GM19467 (cell line): Measurements from ENCODE around the gene CAMK2B.

Experiments used
- ATAC-seq: cut with Tn5 transposase; IDR thresholded peaks from one replicate; pipeline ENCODE4 v1.9.1; 2021; ENCODE audit warnings: mild to moderate bottlenecking, moderate library complexity; ENCODE audit not compliant: unreplicated experiment

The CAMK2B gene

DNA sequence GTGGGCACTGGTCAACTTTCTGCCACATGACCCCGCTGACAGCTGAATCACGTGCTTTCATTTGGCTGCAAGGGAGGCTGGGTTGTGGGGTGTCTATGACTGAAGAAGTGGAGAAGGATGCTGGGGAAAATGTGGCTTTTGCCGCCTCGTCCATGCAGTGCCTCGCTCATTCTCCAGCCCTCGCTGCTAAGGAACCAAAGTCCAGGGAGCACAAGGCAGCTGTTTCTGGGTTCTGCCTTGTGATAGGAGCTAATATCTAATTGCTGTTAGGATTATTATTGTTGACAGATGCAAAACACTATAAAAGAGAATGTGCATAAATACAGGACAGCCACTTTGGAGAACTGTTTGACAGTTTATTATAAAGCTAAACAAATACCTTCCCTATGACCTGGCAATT is 4.9 kb upstream of the CAMK2B start:
- no peak for ATAC-seq

DNA sequence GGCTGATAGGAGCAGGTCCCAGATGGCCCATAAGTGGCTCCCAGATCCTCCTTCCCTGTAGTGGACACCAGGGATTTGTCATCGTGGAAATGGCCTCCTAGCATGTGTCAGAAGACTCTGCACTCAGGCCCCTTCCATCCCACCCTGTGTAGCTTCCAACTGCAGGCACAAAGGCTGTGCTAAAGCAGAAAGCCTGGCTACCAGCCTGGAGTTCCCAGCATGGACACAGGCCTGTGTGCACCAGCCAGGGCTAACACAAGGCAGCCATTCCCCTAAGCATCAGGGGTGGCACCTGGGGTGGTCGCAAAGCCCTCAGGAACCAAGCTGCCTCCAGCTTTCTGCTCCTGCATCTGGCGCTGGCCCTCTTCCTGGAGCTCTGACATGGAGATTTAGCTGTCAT is 4.5 kb upstream of the CAMK2B start:
- no peak for ATAC-seq

DNA sequence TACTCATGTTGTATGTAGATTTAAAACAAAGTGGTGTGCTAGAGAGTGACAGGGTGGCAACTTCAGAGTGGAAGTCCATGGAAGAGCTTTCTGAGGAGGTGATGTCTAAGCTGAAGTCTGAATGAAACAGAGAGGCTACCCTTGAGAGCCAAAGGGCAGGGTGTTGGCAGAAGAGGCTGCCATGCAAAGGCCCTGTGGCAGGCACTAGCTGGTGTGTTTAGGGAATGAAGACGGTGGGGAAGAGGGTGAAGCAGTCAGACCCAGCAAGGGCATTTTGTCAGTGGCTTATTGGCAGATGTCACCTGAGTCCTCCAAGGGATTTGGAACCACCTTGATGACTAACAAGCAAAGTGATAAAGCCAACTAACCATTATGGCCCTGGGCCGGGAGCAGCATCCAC is 3.7 kb upstream of the CAMK2B start:
- ATAC-seq, result no peak

DNA sequence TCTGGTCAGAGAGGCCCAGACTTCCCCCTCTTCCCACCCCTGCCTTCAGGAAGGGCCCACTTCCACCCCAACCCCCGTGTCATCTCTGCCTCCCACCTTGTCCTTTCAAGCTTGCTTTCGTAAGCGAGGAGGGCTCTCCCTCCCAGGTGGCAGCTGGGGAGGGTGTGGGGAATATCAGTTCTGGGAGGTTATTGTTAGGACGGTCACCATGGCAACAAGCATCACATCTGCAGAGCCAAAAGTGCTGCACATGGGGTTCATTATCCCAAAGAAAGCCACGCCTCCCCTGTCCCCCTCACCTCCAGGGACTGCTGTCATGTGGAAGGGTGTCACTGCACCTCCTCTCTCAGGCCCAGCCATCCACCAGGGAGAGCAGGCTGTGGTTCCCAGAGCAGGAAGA is 2.6 kb upstream of the CAMK2B start:
- ATAC-seq, result no peak

DNA sequence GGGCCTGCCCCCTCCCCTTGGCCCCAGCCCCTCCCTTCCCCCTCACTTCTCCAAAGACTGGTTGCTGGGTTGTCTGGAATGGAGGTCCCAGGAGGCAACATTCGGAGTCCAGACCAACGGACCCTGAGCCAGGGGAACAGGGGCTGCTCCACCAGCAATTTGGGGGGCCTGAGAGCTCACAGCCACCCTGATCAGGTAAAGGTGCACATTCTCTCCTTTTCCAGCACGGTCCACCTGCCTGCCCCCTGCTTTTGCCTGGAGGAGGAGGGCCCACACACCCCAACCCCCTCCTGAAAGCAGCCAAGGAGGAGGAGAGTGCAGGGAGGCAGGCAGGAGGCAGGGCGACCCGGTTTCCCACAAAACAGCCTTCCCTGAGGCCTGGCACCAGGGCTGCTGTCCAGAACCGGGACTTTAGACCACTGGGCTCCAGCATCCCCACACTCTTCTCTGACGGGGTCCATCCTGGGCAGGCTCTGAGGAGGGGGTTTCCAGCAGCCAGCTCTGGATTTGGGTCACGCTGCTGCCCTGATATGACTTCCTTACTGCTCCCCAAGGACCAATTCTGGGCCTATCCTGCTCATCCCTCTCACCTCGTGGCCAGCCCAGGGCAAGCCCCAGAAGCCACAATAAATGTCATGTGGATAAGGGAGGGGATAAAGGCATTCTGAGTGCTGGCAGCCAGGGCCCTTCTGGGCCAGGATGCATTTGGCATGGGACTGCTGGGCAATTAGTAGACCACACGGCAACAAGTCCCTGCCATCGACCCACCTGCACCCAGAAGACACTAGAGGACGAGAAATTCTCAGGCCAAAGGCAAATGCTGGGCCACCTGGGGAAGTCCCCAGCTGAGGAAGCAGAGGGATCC is 1.1 kb upstream of the CAMK2B start:
- ATAC-seq, result no peak

DNA sequence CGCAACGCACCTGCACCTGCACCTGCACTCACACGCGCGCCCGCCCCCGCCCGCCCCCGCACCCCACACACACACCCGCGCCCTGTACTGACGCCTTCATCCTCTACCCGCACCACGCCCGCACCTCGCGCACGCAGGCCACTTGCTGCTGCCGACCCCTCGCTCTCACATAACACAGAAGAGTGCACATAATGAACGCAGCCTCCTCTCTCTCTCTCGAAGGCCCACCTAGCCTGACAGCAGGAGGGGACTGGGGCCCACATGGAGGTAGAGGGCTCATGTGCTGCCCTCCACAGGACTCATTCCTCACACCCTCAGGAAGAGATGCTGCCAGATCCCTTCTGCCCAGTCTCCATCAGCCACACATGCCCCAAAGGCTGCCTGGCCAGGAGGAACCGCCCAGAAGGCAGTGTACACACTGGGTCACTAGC is 432 bp upstream of the CAMK2B start:
- no peak for ATAC-seq

DNA sequence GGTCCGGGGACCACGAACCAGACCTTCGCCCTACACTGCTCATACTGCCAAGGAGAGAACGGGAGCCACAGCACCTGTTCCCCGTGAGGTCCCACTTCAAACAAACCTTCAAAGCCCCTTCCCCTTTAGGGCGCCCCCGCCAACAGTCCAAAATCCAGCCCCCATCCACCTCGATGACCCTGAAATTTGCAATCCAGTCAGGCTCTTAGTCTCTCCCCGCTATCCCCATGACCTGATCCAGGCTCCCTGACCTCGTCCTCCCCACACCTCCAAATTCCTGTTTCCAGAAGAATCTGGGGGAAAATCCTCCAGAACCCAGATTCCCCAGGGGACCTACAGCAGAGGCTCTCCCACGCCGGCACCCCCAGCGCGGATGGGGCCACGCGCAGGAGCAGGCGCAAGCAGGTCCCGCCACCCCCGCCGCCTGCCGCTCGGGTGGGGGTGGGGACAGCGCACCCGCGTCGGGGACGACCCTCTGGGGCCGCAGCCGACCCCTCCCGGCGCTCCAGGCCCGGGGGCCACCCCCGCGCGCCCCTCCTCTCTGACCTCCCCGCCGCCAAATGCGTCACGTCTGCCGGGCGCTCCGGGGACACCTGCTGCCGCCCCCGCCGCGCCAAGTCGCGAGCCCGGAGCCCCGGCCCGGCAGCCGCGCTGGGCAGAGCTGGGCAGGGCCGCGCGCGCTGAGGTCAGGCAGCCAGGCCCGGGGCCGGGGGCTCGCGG is 753 bp downstream of the CAMK2B start:
- no peak for ATAC-seq

DNA sequence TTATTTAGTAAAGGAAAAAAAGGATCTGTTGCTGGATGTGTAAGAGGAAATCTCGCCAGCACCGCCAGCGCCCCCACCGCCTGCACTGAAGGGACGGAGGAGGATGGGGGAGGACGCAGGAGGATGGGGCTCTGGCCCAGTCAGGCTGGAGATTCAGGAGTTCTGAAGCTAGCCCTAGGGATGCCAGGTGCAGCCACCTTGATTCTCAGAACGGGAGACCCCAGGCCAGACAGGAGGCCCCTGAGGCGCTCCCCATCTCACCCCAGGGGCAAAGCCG is 1.3 kb downstream of the CAMK2B start:
- no peak for ATAC-seq

DNA sequence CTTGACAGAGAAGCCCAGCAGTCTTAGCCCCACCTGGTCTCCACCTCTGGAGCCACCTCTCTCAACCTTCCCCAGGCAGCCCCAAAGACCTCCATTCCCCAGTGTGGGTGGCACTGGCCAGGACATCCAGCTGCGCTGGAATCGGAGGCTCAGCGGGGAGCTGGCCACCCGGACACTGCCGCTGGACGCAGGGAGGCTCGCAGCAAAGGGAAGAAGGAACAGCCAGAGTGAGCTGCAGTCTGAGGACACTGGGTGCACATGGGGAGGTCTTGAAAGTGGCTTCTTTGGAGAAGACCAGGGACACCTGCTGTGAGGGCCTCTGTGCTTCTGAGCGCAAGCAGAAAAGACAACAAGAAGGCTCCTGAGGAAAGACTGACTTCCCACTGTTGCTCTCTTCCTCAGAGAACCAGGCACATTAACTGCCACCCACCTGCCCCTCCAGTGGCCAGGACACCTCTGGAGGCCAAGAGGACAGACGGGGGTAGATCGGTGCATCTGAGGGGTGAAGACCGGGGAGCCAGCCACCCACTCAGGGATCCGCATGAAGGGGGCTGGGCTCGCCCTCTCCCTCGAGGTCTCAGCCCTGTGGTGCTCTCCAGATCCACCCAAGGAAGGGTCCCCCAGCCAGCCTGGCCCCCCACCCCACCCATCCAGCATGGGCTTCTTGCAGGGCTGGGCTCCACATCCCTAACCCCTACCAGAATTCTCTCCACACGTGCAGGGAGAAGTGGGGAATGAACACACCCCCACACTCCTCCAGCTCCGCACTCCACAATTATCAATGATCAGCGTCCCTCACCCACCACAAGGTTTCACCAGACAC is 1.8 kb downstream of the CAMK2B start:
- ATAC-seq, result no peak

DNA sequence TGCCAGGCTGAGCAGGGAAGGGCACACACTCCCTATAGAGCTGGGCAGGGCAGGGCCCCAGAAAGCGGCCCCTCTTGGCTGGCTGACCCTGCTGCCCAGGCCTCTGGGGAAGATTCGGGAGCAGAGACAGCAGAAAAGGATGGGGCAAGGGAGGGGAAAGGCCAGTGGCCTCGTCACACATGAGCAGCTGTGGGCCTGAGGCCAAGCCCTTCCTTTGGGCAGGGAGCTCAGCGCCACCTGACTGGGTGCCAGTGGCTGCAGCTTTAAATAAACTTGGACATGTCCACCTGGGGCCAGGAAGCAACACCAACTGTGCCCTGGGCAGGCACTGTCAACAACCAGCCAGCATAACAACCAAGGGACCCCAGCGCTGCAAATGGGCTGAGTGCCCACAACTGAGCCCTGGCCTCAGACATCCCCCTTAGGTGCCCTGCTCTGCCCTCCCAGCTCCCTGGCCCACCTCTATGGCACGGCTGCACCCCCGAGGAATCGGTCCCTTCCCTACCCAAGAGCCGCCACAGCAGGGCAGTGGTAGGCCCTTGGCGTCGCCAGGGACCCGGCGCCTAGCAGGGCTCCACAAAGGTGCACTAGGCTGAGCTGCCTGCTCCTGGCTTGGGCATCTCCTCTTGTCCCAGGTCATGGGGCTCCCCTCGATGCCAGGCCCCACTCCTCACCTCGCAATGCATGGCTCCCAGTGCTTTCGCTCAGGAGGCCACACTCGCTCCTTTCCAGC is 2.6 kb downstream of the CAMK2B start:
- ATAC-seq, result no peak

DNA sequence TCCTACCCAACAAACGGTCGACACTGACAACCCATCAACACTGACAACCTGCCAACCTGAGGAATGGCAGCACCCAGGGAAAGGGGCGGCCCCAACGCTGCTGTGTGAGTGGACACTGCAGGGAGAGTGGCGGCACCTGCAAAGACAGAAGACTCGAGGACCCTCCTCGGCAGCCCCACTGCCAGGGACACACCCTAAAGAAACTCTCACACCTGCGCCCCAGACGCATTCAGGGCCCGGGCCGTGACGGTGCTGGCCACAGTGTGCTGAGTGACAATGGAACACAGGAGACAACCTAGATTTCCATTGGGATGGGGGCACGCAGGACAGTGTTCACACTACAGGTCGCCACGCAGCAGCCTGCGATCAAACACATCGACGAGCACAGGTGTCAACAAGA is 3.6 kb downstream of the CAMK2B start:
- ATAC-seq, result no peak

DNA sequence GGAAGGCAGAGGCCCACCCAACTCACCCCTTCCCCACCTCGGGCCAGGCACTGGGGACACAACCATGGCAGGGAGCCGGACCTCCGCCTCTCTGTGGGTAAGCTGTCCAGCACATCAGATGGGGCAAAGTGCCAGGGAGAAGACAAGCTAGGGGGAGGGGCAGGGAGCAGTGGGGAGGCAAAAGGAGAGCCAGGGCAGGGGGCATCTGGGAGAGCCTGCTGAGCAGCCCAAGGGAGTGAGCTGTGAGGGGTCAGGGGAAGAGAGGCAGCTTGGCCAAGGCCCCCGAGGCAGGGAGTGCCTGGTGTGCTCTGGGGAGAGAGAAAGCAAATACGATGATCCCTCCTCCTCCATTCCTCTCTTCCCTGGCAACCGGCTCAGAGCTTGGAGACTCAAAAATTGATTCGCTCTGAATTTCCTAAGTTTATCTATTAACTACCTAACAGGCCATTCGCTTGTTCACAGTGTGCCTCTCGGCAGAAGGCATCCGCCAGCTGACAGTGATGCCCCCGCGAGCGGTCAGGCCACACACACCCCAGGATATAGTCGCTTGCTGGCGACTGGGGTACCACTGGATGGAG is 4.5 kb downstream of the CAMK2B start:
- no peak for ATAC-seq

DNA sequence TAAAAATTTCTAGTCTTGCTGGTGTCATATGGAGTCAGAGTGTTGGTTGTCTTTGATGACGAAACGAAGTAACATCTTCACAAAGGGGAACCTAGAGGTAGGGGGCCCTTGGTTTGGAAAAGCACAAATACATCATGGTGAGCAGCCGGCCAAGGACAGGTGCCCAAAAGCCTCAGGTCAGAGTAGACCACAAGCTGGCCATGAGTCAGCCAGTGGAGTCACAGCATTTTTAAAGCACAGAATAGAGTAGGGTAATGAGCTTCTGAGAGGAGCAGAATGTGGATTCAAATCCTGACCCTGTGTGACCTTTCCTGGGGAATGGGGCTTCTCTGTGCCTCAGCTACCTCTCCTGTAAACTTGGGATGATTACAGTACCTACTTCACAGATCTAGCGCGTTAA is 5.3 kb downstream of the CAMK2B start:
- ATAC-seq, result no peak

DNA sequence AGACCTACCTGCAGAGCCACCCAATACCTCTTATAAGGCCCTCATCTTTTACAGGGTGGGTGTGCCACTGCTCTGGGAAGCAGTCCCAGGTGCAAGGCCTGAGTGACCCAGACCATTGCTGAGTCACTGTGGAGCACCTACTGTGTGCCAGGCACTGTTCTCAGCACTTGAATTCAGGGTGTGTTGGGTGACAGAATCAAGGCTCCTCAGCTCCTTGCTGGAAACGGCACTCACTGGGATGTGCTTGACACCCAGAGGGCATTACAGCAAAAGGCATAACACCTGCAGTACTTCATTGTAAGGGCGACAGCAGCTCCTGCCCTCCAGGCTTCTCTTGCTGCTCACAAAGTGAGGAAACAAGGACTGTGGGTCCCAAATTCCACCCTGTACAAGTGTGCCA is 7.1 kb downstream of the CAMK2B start:
- no peak for ATAC-seq

DNA sequence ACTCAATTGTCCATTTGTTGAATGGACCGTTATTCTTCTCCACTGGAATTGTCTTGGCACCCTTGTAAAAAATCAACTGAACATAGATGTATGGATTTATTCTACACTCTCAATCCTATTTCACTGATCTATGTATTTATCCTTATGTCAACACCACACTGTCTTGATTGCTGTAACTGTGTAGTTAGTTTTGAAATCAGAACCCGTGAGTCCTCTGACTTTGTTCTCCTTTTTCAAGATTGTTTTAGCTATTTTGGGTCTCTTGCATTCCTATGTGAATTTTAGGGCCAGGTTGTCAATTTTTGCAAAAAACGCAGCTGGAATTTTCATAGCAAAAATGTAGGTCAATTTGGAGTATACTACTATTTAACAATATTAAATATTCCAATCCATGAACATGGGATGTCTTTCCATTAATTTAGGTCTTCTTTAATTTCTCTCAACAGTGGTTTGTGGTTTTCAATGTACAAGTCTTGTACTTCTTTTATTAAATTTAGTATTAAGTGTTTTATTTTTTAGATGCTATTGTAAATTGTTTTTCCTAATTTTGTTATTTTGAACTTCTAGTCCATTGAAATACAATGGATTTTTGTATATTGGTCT is 10.0 kb downstream of the CAMK2B start:
- ATAC-seq, result no peak

DNA sequence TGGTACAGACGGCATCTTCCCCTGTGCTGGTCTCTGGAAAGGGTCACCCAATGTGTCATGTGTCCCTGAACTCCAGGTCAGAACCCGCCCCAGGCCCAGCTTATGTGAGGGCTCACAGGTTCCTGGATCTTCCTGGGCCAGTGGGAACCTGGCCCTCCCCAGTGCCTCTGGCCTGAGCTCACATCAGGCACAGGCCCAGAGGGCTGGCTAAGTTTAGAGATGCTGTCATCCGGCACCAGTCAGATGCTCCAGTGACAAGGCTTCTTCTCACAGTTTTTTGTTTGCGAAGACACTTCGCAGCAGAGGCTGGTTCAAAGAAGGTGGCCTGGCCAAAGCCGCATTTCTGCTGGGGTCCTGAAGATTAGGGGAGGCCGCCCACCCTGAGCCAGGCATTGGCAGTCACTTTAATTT is 11.8 kb downstream of the CAMK2B start:
- ATAC-seq, result no peak

DNA sequence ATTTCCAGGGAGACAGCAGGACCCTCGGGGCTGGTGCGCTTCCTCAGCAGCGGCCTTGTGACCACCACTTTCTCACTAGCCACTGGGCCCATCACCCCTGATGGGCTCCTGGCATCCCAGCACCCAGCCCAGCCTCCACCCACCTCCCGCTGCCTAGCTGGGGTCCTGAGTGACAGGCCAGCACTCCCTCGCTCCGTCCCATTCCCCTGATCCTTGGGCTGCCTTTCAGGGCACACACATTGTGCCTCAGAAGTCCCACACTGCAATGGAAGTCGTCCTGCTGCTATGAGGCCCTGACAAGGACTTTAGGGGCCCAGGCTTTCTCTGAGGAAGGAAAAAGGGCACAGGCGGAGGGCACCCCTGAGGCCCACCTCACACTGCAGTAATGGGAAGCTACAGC is 12.4 kb downstream of the CAMK2B start:
- ATAC-seq, result no peak

DNA sequence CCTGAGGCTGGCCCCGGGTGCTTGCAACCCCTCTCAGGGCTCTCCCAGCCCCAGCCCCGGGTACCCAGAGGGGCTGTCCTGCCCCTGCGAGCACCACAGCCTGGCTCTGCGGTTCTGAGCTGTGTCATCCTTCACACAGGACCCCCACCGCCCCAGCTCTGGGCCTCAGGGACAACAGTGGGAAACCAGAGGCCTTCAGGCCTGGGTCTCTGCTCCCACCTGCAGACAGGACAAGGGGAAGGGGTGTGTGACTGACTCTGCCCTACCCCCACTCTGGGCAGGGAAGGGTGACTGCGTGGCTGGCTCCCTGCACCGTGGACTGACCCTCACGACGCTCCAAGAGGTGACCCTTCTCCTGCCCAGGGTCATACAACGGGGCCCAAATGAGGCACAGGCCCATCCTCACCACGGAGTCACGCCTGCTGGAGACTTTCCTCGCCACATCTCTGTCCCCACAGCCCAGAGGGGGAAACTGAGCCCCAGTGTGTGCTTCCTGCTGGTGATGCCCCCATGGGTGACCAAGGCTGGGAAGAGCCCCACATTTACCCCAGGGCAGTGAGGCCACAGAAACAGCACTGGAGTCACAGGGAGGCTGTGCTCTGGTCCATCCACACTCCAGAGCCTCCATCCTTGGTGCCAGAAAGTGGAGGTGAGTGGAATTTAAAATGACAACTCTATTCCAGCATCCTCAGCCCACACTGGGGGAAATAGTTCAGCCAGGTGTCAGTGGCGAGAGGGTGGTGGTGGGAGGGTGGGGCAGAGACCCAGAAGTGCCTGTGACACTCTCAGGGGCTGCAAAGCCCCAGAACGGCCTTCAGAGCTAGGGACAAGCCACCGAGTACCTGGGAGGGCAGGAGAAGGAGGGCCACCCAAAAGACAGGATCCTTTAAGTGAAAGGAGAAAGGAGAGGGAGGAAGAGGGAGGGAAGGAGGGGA is 13.6 kb downstream of the CAMK2B start:
- no peak for ATAC-seq

DNA sequence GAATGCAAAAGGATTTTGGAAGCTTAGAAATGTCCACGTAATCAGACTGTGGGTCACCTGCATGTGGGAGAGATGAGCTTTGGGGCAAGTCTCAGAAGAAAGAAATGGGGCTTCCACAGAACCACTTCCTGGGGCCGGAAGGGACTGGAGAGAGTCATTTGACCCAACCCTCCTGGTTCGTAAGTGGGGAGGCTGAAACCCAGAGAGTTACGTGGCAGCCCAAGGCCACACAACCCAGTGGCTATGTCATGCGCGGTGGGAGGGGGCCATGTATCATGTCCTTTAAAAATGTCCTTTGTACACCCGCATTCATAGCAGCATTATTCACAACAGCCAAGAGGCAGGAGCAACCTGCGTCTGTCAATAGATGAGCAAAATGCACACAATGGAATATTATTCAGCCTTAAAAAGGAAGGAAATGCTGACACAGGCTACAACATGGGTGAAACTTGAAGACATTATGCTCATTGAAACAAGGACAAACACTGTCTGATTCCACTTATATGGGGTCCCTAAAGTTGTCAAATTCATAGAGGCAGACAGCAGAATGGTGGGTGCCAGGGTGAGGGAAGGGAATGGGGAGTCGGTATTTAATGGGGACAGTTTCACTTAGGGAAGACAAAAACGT is 15.1 kb downstream of the CAMK2B start:
- no peak for ATAC-seq
